ENCODE measurements around the gene HACD1.

The HACD1 gene, protein sequence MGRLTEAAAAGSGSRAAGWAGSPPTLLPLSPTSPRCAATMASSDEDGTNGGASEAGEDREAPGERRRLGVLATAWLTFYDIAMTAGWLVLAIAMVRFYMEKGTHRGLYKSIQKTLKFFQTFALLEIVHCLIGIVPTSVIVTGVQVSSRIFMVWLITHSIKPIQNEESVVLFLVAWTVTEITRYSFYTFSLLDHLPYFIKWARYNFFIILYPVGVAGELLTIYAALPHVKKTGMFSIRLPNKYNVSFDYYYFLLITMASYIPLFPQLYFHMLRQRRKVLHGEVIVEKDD

DNA sequence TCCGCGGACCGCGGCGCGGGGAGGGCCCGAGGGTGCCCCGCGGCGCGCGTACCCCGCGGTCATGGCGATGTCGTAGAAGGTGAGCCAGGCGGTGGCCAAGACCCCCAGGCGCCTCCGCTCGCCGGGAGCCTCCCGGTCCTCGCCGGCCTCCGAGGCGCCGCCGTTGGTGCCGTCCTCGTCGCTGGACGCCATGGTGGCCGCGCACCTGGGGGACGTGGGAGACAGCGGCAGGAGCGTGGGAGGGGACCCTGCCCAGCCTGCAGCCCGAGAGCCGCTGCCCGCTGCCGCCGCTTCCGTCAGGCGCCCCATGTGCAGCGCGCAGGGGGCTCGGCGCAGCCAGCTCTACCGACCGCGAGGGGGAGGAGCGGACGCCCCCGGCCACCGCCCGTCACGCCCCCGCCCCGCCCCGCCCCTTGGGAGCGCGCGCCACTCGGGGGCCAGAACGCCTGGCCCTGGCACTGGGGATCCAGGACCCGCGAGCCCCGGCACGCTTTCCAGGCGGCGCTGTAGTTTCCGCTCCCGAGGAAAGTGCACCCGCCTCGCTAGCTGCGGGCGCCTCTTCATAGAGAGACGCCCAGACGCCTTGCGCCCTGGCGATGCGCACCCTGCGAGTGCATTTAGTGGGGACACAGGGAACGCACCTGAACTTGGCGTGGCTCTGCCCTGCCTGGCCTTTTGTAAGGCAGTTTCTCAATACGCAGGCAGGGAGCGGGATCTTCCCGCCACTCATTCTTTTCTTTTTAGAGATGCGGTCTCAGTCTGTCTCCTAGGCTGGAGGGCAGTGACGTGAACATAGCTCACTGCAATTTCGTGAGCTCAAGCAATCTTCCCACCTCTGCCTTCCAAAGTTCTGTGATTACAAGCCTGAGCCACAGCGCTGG lies at the start of gene HACD1:
HACD1 (minus strand) TSS at position 344 of the 881 bp plus-strand sequence; CDS start at position 309, 35 bp downstream.
- peak within 1 kb of the TSS; percentile 86 for H3K9ac ChIP-seq (ENCODE audit: low read length)

DNA sequence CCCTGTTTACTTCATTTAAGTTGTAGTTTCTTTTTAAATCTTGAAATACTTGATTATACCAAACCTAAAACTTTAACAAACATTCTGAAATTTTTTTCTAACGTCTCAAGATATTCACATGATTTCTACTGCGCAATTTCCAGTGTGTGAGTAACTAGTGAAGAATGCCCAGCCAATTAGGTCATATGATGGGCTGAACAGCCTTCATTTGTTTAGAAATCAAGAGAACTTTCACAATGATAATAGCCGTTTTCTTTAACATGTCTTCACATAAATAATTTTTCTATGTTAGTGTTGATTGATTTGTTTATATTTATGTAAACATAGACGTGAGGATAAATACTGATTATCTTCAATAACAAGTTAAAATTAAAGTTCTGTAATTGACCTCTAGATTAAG lies 48.6 kb upstream of the HACD1 start:
- Histone ChIP-seq H3K4me3 (ENCODE audit: low read length) (no peak overlapping the region), H3K9me3 (ENCODE audit: control insufficient read depth, low read depth, low read length) (no peaks in the 10 kb centered on the region), H3K27me3 (ENCODE audit: control insufficient read depth, insufficient read depth, low read length) (no peaks in the 10 kb centered on the region), H3K4me1 (ENCODE audit: control insufficient read depth, low read depth, low read length) (peaks cover 7% of the 10 kb centered on the region), H3K9ac (ENCODE audit: low read length) (no peak overlapping the region), H3K27ac (ENCODE audit: low read length) (no peak overlapping the region), H3K36me3 (ENCODE audit: control insufficient read depth, low read depth, low read length) (no peaks in the 10 kb centered on the region)

More for the DNA sequence above, at the start of gene HACD1:
- Histone ChIP-seq H3K27ac (ENCODE audit: low read length) (no peak within 1 kb of the TSS), H3K4me3 (ENCODE audit: low read length) (peak within 1 kb of the TSS; percentile 91), H3K36me3 (ENCODE audit: control insufficient read depth, low read depth, low read length) (peaks cover 1% of the 10 kb centered on the region), H3K27me3 (ENCODE audit: control insufficient read depth, insufficient read depth, low read length) (peaks cover 8% of the 10 kb centered on the region), H3K4me1 (ENCODE audit: control insufficient read depth, low read depth, low read length) (no peaks in the 10 kb centered on the region), H3K9me3 (ENCODE audit: control insufficient read depth, low read depth, low read length) (no peaks in the 10 kb centered on the region)

DNA sequence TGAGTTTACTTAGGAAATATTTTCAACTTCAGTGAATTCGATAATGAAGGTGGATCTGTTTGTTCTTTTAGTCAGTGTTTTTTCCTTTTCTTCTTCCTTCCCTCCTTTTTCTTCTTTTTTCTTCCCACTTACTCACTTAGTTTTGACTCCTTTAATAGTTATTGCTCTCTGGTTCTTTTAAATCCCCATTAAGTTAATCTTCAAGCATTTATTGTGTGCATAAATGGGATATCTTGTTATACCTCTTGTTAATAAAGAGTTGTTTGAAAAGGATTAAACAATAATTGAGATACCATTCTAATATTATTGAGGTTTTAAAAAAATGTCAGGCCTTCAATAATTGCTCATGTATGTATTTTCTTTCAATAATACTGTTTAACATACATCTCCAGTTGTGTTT lies 46.3 kb upstream of the HACD1 start:
- H3K4me3 ChIP-seq (ENCODE audit: low read length) = no peak overlapping the region
- H3K36me3 ChIP-seq (ENCODE audit: control insufficient read depth, low read depth, low read length) = no peaks in the 10 kb centered on the region
- H3K27me3 ChIP-seq (ENCODE audit: control insufficient read depth, insufficient read depth, low read length) = no peaks in the 10 kb centered on the region
- H3K9ac ChIP-seq (ENCODE audit: low read length) = no peak overlapping the region
- H3K4me1 ChIP-seq (ENCODE audit: control insufficient read depth, low read depth, low read length) = peaks cover 4% of the 10 kb centered on the region
- H3K9me3 ChIP-seq (ENCODE audit: control insufficient read depth, low read depth, low read length) = no peaks in the 10 kb centered on the region
- no peak overlapping the region for H3K27ac ChIP-seq (ENCODE audit: low read length)

DNA sequence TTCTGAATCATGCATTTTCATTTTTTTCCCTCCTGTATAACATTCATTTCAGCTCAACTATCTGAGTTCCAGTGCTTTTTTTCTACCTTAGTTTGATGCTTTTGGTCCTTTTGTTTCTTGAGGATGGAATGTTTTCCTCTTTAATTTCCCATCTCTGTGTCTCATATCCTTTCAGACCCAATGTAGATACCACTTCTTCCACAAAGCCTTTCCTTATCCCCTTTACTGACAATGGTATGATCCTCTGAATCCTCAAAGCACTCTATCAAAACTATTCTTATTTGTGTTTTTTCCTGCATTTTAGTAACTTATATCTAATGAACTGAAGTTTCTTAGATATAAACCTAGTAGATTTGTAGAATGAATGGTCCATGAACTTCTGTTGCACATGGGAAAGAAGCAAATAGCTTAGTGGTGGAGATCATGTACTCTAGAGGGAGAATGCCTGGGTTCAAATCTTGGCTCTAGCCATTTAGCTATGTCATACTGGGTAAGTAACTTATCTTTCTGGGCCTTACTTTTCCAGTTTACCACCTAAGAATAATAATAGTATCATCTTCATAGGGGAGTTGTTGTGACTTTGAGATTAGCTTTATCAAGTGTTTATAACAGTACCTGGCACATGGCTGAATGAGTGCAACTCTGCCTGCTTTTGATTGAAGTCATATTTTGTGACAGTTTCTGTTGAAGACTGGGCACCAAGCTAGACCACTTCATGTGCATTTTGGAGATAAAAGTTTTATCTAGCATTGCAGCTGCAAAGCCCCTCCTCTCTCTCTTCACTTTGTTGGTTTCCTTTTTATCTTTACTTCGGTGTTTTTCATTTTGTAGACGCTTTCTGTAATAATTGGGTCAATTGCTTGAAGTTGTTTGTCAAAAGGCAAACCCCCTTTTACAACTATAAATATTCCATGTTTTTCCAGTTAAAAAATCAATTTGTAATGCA lies 45.3 kb upstream of the HACD1 start:
- no peaks in the 10 kb centered on the region for H3K36me3 ChIP-seq (ENCODE audit: control insufficient read depth, low read depth, low read length)
- H3K4me3 ChIP-seq (ENCODE audit: low read length) = no peak overlapping the region
- peaks cover 7% of the 10 kb centered on the region for H3K4me1 ChIP-seq (ENCODE audit: control insufficient read depth, low read depth, low read length)
- no peak overlapping the region for H3K27ac ChIP-seq (ENCODE audit: low read length)
- H3K9ac ChIP-seq (ENCODE audit: low read length) = no peak overlapping the region
- H3K27me3 ChIP-seq (ENCODE audit: control insufficient read depth, insufficient read depth, low read length) = no peaks in the 10 kb centered on the region
- H3K9me3 ChIP-seq (ENCODE audit: control insufficient read depth, low read depth, low read length) = no peaks in the 10 kb centered on the region

DNA sequence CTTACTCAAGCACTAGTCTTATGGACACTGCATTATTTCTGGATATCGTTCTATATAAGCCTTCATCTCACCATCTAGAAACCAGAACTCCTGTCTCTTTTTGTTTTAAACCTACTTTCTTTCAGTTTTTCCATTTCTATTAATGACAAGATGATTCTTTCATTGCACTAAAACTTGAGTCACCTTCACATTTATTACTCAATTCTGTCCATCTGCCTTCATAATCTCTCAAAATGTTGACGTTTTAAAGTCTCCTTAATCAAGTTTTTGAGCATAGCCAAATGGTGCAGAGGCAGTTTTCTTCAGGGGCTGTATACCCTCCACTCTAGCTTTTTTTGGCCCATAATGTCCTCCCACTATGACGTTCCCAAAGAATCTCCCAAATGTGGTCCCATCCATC lies 44.3 kb upstream of the HACD1 start:
- Histone ChIP-seq H3K27me3 (ENCODE audit: control insufficient read depth, insufficient read depth, low read length) (no peaks in the 10 kb centered on the region), H3K9me3 (ENCODE audit: control insufficient read depth, low read depth, low read length) (no peaks in the 10 kb centered on the region), H3K27ac (ENCODE audit: low read length) (no peak overlapping the region), H3K36me3 (ENCODE audit: control insufficient read depth, low read depth, low read length) (no peaks in the 10 kb centered on the region), H3K9ac (ENCODE audit: low read length) (no peak overlapping the region), H3K4me1 (ENCODE audit: control insufficient read depth, low read depth, low read length) (peaks cover 7% of the 10 kb centered on the region), H3K4me3 (ENCODE audit: low read length) (no peak overlapping the region)

DNA sequence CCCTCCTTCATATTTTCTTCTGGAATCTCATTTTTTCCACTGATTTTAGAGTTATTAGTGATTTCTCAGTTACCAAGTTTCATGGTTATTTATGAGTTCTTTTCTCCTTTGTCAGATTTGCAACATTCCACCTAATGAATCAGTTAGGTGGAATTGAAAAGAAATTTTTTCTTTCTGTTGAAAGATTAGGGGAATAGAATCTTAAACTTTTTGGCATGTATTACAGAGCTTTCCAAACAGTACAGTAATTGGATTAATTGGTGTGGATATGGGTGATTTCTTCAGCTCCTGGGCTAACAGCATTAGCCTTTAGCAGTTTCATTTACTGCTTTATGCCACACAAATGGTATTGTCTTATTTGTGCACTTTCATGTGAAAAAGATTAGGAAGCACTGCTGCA lies 43.7 kb upstream of the HACD1 start:
- Histone ChIP-seq H3K36me3 (ENCODE audit: control insufficient read depth, low read depth, low read length) (no peaks in the 10 kb centered on the region), H3K9ac (ENCODE audit: low read length) (no peak overlapping the region), H3K27me3 (ENCODE audit: control insufficient read depth, insufficient read depth, low read length) (no peaks in the 10 kb centered on the region), H3K4me3 (ENCODE audit: low read length) (no peak overlapping the region), H3K4me1 (ENCODE audit: control insufficient read depth, low read depth, low read length) (peaks cover 7% of the 10 kb centered on the region), H3K9me3 (ENCODE audit: control insufficient read depth, low read depth, low read length) (no peaks in the 10 kb centered on the region), H3K27ac (ENCODE audit: low read length) (no peak overlapping the region)

DNA sequence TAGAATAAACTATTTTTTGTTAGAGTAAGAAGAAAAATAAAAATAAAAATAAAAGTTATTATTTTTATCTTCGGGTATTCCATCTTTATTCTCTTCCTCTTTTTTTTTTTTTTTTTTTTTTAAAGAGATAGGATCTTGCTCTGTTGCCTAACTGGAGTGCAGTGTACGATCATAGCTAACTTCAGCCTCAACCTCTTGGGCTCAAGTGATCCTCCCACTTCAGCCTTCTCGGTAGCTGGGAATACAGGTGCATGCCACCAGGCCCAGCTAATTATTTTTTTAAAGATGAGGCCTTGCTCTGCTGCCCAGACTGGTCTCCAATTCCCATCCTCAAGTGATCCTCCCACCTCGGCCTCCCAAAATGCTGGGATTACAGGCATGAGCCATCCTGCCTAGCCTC lies 42.2 kb upstream of the HACD1 start:
- H3K9me3 ChIP-seq (ENCODE audit: control insufficient read depth, low read depth, low read length) = no peaks in the 10 kb centered on the region
- peaks cover 7% of the 10 kb centered on the region for H3K4me1 ChIP-seq (ENCODE audit: control insufficient read depth, low read depth, low read length)
- no peaks in the 10 kb centered on the region for H3K36me3 ChIP-seq (ENCODE audit: control insufficient read depth, low read depth, low read length)
- no peaks in the 10 kb centered on the region for H3K27me3 ChIP-seq (ENCODE audit: control insufficient read depth, insufficient read depth, low read length)
- H3K27ac ChIP-seq (ENCODE audit: low read length) = no peak overlapping the region
- no peak overlapping the region for H3K4me3 ChIP-seq (ENCODE audit: low read length)
- no peak overlapping the region for H3K9ac ChIP-seq (ENCODE audit: low read length)

DNA sequence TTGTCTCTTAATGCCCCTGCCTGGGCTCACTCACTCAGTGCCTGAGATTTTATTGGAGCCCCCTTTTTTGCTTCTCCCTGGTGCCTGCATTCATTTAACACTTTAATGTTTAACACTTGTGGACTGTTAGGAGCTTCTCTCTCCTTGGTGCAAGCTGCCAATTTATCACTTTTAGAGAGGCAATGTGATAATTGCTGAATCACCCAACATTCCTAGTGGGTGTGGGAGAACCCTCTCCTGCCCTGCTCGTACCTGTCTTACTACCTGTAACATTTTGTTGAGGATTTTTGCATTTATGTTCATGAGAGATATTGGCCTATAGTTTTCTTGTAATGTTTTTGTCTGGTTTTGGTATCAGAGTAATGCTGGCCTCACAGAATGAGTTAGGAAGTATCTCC lies 39.9 kb upstream of the HACD1 start:
- no peaks in the 10 kb centered on the region for H3K36me3 ChIP-seq (ENCODE audit: control insufficient read depth, low read depth, low read length)
- peaks cover 7% of the 10 kb centered on the region for H3K4me1 ChIP-seq (ENCODE audit: control insufficient read depth, low read depth, low read length)
- no peak overlapping the region for H3K27ac ChIP-seq (ENCODE audit: low read length)
- H3K27me3 ChIP-seq (ENCODE audit: control insufficient read depth, insufficient read depth, low read length) = no peaks in the 10 kb centered on the region
- H3K4me3 ChIP-seq (ENCODE audit: low read length) = no peak overlapping the region
- H3K9ac ChIP-seq (ENCODE audit: low read length) = no peak overlapping the region
- peaks cover 11% of the 10 kb centered on the region for H3K9me3 ChIP-seq (ENCODE audit: control insufficient read depth, low read depth, low read length)

DNA sequence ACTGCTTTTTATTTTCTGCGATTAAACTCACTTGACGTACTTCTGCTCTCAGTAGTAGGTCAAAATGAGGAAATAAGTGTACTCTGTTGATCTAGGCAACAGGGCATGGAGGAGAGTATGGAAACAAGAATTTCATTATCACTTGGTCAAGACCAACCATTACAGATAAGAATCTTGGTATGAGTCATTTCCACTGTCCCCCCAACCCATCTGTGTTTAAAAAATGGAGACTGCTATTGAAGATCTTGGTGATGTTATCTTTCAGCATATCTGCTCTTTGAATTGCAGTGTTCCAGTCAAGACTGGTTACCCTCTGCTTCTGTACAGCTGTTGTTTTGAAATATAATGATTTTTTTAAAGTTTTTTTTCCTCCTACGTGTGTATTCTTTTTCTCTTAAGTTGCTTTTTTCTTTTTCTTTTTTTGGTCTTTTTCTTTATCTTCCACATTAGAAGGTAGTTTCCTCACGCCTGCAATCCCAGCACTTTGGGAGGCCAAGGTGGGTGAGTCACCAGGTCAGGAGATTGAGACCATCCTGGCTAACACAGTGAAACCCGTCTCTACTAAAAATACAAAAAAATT lies 38.5 kb upstream of the HACD1 start:
- Histone ChIP-seq H3K27me3 (ENCODE audit: control insufficient read depth, insufficient read depth, low read length) (no peaks in the 10 kb centered on the region), H3K36me3 (ENCODE audit: control insufficient read depth, low read depth, low read length) (no peaks in the 10 kb centered on the region), H3K4me1 (ENCODE audit: control insufficient read depth, low read depth, low read length) (peaks cover 17% of the 10 kb centered on the region), H3K27ac (ENCODE audit: low read length) (no peak overlapping the region), H3K9me3 (ENCODE audit: control insufficient read depth, low read depth, low read length) (peaks cover 11% of the 10 kb centered on the region), H3K4me3 (ENCODE audit: low read length) (no peak overlapping the region), H3K9ac (ENCODE audit: low read length) (no peak overlapping the region)

DNA sequence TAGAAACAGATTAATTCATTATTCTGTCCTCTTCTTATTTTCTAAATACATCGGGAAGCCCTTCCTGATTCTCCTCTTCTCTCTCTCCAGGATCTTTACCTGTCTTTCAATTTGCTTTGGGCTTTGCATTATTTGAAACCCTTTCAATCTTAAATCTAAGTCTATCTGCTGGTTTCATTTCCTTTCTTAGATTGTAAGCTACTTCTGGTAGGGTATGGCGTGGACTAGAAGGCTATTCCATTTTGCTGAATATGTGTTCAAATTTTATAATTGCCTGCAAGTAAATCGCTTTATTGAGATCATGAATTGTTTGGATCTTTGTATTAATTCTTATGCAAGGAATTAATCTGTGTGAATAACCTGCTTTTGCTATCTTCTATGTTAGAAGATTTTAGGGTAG lies 37.8 kb upstream of the HACD1 start:
- peaks cover 11% of the 10 kb centered on the region for H3K9me3 ChIP-seq (ENCODE audit: control insufficient read depth, low read depth, low read length)
- H3K27ac ChIP-seq (ENCODE audit: low read length) = no peak overlapping the region
- H3K27me3 ChIP-seq (ENCODE audit: control insufficient read depth, insufficient read depth, low read length) = no peaks in the 10 kb centered on the region
- peaks cover 17% of the 10 kb centered on the region for H3K4me1 ChIP-seq (ENCODE audit: control insufficient read depth, low read depth, low read length)
- H3K36me3 ChIP-seq (ENCODE audit: control insufficient read depth, low read depth, low read length) = no peaks in the 10 kb centered on the region
- H3K4me3 ChIP-seq (ENCODE audit: low read length) = no peak overlapping the region
- H3K9ac ChIP-seq (ENCODE audit: low read length) = no peak overlapping the region

DNA sequence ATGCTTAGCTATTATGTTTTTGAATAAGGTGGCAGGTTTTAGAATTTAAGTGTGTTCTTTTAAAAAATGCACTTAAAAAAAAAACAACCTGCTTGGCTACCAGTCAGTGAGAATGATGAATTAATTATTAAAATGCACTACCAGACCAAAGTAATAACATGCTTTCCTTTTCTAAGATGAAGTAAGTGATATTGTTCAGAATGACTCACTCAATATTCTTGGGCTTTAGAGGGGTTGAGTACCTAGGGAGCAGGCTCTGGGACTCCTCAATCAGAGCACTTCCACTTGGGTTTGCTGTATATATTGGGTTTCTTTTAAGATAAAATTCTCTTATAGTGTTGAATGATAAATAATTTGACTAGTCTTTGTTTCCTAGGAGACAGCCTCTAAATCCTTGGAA lies 35.4 kb upstream of the HACD1 start:
- Histone ChIP-seq H3K9me3 (ENCODE audit: control insufficient read depth, low read depth, low read length) (peaks cover 11% of the 10 kb centered on the region), H3K9ac (ENCODE audit: low read length) (no peak overlapping the region), H3K27me3 (ENCODE audit: control insufficient read depth, insufficient read depth, low read length) (no peaks in the 10 kb centered on the region), H3K27ac (ENCODE audit: low read length) (no peak overlapping the region), H3K36me3 (ENCODE audit: control insufficient read depth, low read depth, low read length) (no peaks in the 10 kb centered on the region), H3K4me1 (ENCODE audit: control insufficient read depth, low read depth, low read length) (peaks cover 10% of the 10 kb centered on the region), H3K4me3 (ENCODE audit: low read length) (no peak overlapping the region)

Data from iPS-18a (cell line).